M059J (cell line): ENCODE measurements around the gene SMAD6. TPM values are rescaled to one million over a fixed set of nuclear protein-coding genes. Genes with fewer than 3 reads are reported as not detected.

ENCODE experiments used
- DNase-seq: peaks from one replicate; pipeline ENCODE4 v3.0.0-alpha.2; 2012; ENCODE audit warnings: low read depth
- total RNA-seq: library from RNA; depleted of rRNA; stranded (reverse); fragments of >200 nt; shearing (Covaris generic); gene quantifications from 2 replicates; pipeline ENCODE4 v1.2.3, GENCODE V29; 2014; rRNA removed

SMAD6 gene
- total RNA-seq = 8.0 and 12.7 TPM in 2 replicates

DNA sequence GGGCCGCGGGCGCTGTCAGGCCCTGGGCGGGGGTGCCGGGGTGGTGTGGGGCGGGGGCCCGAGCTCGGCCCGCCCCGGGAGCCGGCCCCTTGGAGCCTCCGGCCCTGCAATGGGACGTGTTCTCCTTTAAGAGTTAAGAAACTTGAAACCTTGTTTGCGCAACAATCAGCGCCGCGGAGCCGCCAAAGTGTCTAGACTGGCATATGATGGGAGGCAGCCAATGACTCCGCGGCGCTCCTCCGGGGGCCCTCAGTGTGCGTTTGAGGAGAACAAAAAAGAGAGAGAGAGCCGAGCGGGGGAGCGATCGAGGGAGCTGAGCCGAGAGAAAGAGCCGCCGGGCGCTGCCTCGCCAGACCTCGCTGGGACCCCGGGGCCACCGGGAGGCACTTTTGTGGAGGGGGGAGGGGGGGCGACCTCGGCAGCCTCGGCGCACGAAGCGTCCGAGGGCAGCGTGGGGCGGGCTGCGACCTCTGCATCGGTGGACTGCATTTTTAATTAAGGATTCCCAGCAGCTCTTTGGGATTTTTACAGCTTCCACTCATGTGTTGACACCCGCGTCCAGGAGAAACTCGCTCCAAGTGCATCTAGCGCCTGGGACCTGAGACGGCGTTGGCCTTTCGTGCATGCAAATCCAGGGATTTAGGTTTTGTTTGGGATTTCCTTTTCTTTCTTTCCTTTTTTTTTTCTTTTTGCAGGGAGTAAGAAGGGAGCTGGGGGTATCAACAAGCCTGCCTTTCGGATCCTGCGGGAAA, at the start of gene SMAD6:
Gene SMAD6 (plus strand): TSS at position 202 of the 752 bp plus-strand sequence. CDS start 1,023 bp downstream, outside the sequence.
- DNase-seq = peak; percentile 99

DNA sequence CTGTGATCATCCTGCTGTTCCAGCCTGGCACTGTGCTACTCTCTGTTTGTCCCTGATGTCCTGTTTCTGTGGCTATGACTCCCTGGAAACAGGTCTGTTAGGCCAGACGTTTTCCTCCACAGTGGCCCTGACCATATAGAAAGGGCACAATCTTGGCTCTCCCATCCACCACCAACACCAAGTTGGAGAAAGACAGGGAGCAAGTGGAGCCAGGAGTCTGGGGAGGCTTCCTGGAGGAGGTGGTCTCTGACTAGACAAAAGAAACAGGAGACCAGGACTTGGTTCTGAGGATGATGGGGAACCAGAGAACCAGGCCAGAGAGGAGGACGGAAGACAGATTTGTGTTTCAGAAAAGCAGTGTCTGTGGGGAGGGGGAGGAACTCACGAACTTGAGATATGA, 49.2 kb upstream of the SMAD6 start:
- DNase-seq = no peak

DNA sequence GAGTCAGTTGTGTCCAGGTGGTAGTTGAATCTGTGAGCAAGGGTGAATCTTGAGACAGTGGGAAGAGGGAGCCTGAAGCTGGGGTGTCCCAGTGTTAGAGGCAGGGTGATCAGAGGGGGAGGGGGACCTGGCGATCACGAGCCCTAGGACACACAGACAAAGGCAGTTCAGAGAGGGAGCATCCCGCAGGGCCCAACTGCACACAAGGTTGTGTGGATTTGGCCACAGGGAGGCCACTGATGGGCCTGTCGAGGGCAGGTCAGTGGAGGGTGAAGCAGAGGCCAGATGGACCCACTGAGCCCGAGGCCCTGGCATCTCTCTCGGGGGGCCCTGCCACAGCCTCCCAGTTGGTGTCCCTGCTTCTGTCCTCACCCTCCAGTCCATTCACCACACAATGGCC, 48.6 kb upstream of the SMAD6 start:
- DNase-seq = no peak

DNA sequence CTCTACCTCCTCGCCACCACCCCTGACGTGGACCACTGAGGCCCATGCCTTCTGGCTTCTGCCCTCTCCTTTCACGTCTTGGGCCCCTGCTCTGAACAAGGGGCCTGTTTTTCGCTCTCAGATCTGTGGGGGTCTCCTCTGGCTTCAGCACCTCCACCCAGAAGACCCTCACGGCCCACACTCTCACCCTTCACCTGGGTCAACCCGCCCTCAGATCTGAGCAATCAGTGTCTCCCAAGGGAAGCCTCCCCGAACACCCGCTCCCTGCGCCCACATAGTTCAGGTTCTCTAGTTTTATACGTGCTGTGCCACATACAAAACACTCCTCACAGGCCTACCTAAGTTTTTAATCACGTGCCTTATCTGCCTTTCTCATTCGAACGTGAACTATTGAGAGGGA, 48.2 kb upstream of the SMAD6 start:
- no peak for DNase-seq

DNA sequence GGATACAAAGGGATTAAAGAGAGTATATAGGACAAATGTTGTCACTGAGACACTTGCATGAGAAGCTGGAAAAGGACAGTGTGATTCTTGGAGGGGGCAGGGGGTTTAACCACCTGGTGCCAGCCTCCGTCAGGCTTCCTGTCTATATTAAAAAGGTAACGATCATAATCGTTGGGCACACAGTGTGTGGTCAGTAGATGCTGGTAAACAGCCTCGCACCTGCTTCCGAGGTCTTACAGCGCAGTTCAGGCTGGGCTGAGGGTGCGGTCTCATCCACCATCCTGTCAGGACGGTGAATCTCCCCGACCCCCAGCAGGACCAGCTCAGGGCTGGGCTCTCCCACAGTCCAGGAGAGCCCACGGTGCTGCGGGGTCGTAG, 47.7 kb upstream of the SMAD6 start:
- DNase-seq = no peak

DNA sequence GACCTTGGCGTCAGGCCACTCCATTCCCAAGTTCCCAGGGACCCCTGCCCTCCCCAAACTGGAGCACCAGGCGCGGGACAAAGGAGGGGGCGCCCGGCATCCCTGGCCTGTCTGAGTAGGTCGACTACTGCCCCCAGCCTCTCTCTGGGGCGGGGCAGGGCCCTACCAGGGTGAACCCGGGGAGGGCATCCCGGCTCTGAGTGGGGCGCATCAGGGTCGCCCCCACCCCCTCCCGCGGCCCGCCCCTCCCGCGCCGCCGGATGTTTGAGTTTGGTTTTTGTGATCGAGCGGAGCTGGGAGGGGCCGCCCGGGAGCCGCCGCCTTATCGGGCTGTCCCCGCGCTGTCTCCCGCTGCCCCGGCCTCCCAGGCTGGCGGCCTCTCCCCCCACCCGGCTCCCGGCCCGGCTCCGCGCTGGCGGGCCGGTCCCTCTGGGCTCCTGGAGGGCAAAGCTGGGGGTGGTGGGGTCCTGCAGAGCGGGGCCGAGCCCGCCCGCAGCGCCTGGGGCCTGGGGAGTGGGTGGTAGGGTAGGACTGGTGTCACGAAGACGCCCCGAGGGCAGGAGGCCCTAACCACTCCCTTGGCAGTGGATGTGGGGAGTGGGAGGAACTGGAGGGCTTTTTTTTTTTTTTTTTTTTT, 47.2 kb upstream of the SMAD6 start:
- DNase-seq = no peak

DNA sequence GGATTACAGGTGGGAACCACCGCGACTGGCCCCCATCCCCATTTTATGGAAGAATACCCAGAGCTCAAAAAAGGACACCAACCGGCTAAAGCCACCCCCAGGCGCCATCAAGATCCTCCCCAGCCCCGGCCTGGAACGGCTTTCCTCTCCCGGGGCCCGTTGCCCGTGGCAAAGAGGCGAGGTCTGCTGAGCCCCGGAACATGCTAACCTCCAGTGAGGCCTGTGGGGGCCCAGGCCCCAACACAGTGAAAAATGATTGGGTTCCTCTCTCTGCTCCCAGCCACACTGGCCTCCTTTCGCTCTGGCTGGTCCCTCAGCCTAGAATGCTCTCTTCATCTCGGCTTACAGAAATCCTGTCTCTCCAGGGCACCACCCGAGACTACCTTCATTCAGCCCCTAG, 46.5 kb upstream of the SMAD6 start:
- no peak for DNase-seq

DNA sequence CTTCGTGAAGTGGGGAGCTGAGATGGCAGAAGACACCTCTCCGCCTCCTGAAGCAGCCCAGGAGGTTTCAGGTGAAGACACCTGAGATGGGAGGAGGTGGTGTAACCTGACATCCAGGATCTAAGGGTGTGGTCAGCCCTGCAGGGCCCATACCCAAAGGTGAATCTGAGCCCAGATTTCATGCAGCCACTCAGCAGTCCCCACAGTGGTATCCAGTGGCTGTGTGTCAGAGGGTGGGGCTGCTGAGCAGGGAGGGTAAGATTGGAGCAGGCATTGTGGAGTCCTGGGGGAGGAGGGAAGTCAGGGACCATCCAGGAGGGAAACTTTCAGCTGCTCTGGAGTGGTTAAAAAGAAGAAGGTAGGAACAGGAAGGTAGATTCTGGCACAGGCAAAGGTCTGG, 46.0 kb upstream of the SMAD6 start:
- DNase-seq = no peak

DNA sequence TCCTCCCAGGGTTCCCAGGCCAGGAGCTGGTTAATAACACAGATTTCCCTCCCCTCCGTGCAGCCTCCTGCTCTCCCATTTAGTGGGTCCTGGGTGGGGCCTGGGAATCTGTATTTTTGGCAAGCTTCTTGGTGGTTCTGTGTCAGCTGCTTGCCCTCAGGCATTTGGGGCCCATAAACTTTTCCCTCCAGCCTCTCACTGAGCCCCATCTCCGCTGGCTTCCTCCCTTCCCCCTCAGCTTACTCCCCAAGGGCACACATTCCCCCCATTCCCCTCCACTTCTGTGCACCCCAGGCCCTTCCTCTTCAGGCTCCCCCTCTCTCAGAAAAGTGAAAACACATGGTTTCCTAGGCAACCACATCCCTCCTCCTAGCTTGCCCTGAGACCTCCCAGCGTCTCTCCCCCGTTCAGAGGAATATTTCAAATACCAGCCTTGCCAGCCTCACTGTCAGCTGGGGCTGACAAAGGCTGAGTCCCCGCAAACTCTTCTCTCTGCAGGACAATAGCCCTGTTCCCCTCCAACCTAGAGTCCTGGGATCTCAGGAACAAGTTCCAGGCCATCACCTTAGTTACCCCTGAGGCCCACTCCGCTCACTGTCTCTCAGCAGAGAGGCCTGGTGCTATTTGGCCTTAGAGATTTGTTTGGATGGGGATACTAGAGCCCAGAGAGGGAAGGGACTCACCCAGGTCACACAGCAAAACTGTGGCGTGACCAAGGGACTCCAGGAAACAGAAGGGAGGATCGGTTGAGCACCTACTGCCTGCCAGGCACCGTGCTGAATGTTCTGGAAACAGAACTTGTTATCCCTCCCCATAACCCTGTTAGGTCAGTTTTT, 44.6 kb upstream of the SMAD6 start:
- no peak for DNase-seq

DNA sequence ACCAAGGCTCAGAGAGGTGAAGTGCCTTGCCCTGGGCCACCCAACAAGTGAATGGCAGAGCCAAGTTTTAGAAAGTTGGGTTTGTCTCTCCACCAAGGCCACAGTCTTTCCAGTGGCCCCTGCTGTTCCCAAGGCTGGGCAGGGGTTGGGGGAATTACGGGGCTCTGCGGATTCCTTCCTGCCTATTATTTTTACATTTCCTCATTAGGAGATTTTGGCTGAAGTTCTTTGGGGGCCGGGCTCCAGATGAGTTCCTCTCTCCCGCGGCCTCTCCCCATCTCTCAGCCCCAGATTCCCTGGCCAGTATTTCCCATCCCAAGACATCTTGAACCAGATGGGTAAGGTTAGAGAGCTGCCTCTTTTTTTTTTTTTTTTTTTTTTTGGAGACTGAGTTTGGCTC, 44.0 kb upstream of the SMAD6 start:
- no peak for DNase-seq

DNA sequence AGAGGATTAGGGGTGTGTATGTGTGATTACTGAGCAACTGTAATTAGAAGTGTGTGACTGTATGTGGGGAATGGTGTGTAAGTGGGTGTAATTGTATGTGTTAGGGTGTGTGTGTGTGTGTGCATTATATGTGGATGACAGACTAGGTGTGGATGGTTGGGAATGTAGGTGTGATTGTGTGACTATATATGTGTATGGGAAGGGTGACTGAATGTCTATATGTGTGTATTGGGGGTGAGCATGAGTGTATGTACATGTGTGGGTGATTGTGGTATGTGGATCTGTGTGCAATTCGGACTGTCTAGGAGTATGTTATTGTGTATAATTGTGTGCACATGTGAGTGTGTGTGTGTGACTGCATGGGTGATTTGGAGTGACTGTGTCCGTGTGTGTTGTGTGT, 43.2 kb upstream of the SMAD6 start:
- no peak for DNase-seq

DNA sequence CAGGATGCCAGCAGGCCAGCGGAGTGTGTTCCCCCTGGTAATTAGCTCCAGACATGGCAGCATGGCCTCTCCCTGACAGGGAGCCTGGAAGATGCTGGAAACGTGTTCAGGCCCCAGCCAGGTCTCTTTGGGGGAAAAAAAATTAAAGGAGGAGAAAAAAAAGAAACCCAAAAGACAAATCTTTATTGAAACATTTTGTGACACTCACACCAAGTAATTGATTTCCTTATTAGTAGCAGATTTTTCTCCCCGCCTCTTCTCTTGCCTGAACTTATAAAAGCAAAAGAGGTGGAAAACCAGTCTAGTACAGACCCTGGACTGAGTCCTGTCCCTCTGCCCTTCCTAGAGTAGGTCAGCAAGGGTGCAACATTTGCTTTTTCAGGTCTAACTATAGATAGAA, 42.7 kb upstream of the SMAD6 start:
- no peak for DNase-seq

DNA sequence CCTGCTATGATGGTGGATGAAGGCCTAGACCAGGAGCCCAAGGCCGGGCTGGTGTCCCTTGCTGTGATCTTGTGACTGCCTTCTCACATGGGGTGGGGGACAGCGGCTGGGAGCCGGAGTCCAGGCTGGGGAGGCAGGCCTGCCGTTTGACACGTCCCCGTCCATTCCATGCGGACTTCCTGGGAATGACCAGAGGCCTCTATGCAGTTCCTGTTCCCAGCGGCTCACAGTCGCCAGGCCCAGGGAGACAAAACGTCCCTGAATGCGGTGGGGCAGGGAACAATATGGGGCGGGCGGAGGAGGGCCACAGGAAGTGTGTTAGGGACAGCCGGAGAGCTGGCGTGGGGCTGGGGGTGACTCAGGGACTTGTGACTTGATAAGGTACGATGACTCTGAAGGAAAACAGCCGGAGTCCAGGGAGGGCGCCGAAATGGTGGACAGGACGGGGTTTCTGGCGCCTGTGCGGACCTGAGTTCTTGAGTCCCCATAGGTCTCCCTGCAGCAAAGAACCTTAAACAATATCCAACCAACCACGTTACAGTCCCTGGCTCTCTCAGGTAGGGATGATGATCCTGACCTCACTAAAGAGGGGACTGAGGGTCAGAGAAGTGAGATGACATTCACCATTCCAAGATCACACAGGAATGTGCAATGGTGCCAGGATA, 40.5 kb upstream of the SMAD6 start:
- DNase-seq = no peak

DNA sequence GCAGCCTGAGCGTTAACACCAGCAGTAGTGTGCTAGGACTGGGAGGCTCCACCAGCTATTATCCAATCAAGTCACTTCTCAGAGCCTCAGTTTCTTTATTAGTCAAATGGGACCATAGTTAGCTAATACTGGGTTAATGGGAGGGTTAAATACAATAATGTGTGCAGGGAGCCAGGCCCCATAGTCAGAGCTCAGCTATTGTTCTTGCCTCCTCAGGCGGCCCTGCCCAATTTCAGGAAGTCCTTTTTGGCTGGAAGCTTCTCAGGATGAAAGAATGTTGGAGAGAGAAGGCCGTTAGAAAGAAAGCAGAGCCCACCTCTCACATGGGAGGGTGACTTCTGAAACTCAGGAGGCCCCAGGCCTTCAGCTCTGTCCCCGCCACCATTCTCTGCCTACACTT, 39.5 kb upstream of the SMAD6 start:
- no peak for DNase-seq

DNA sequence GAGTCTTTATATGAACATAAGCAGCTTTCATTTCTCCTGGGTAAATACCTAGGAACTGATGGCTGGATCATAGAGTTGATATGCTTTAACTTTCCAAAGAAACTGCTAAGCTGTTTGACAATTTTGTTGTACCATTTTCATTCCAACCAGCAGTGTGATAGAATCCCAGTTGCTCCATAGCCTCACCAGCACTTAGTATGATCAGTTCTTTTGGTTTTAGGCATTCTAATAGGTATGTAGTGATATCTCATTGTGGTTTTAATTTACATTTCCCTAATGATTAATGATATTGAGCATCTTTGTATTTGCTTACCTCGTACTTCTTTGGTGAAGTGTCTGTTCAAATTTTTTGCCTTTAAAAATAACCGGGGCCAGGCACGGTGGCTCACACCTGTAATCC, 38.4 kb upstream of the SMAD6 start:
- no peak for DNase-seq

DNA sequence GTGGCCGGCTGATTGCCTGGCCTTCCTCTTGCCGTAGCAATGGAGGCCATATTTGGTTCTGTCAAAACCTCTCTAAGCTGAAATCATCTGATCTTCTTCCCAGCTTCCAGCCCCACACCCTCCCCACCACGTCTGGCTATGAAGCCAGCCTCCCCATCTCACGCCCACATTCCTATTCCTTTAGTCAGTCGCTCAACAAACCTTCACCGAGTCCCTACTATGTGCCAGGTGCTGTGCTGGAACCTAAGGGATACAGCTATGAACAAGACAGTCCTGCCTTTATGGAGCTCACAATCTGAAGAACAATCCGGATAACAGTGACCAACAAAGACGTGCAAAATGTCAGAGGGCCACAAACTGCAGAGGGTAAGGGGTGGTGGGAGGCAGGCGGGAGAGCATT, 31.9 kb upstream of the SMAD6 start:
- DNase-seq = peak; percentile 37

DNA sequence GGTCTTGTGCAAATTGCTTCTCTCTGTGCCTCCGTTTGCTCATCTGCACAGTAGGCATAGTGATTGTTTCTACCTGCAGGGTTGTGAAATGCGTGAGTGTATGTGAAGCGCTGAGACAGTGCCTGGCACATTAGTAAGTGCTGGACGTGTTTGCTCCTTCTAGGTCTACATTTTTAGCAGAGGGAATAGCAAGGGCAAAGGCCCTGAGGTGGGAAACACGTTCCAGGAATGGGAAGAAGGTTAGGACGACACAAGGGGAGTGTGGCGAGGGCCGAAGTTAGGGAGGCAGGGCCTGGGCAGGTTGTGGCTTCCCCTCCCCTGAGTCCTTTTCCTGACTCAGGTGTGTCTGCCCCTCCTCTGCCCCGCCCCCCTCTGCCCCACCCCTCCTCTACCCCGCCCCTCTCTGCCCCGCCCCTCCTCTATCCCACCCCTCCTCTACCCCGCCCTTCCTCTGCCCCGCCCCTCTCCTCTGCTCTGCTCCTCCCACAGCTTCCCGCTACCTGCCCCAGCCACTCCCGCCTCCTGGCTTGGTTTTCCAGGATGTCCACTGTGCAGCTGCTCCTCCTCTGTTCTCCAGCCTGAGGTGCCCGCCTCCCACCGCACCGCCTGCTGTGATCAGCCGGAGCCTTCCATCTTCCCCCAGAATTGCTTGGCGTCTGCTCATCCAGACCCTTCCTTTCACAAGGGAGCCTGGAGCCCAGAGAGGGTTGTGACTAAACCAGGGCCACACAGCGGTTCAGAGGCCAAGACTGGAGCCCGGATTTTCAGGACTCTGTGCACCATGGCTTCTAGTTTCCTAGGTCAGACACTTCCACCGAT, 31.1 kb upstream of the SMAD6 start:
- no peak for DNase-seq

DNA sequence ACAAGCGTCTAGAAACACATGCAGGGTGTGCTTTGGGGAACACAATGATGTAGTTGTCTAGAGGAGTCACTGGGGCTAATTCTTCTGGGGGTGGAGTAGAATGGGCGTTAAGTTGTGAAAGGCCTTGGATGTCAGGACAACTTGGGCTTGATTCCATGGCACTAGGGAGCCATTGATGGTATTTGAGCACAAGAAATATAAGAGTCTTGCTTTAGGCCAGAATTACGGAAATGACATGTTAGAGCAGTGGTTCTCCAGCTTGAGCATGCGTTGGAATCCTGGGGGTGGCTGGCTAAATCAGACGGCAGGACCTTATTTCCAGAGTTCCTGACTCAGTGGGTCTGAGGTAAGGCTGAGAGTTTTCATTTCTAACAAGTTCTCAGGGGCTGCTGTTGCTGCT, 29.2 kb upstream of the SMAD6 start:
- no peak for DNase-seq

DNA sequence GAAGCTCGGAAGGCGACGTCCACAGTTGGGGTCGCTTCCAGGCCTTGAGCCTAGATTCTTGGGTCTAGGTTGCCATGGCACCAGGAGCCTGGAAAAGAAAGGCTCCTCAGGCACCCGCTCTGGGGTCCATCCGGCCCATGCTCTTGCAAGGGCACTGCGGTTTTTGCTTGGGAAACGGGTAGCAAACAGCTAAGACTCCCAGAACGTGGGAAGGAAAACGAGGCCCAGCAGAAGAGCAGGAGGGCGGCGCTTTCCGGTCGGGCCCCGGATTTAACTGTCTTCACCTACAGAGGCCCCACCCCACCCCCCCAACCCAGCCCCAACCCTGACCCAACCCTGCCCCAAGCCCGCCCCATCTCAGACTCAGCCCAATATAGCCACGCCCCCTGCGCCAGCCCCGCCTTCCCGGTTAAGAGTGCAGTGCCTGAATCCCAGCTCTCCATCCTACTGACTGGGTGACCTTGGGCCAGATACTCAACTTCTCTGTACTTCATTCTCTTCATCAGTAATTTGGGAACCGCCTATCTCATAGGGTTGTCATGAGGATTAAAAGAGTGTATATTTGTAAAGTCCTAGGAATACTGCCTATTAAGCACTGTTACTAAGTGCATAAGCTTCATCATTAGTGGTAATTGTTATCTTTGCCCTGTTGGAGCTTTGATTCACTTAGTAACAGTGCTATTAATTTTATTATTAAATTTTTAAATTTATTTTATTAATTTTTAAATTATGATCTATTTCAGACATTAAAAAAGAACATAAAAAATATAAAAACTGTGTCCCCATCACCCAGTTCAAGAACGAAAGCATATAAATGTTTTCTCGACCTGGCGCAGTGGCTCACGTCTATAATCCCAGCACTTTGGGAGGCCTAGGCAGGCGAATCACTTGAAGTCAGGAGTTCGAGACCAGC, 28.4 kb upstream of the SMAD6 start:
- no peak for DNase-seq

DNA sequence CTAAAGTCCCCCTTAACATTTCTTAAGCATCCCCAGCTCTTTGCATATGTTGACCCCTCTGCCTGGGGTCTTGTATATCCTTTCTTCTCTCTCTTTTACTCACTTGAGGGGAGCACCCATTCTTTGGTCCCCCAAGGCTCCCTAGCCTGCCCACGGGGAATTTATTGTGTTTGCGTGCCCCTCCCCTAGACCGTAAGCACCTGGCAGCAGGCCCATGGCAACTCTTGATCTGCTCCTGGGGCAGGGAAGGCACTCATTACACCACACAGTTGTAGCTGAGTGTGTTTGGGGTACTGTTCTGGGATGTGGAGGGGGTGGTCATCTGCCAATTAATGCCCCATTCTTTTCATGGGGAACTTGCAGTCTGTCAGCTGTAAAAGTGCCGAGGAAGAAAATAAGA, 27.3 kb upstream of the SMAD6 start:
- no peak for DNase-seq
